HepG2 (cell line): Measurements from ENCODE around the gene MEGF11.

Source experiments
- ARID3A ChIP-seq: IDR thresholded peaks from 2 replicates; pipeline ENCODE4 v1.6.1; 2012; ENCODE audit warnings: low read depth, low read length, improper control_type of control experiment
- ATF6 ChIP-seq: sonication (generic); formaldehyde crosslinking; conservative IDR thresholded peaks from 2 replicates; pipeline ENCODE4 v1.4.0; 2020; ENCODE audit warnings: missing genetic modification reagents
- NFE2L1 ChIP-seq: sonication (generic); formaldehyde crosslinking; IDR thresholded peaks from 2 replicates; pipeline ENCODE4 v1.4.0; 2020; ENCODE audit warnings: missing genetic modification reagents, mild to moderate bottlenecking, borderline replicate concordance
- POLR2A ChIP-seq, 2 experiments: IDR thresholded peaks; 2 replicates each; pipeline ENCODE4 v1.6.1; 2011; ENCODE audit warnings: low read depth in 2 of 2, low read length in 2 of 2, mild to moderate bottlenecking in 1 of 2, moderate library complexity in 1 of 2; ENCODE audit not compliant: insufficient read depth in 1 of 2
- SNRNP70 ChIP-seq: fragments of 200-400 bp; formaldehyde crosslinking; IDR thresholded peaks from 2 replicates; pipeline ENCODE4 v1.6.1; 2017; ENCODE audit warnings: mild to moderate bottlenecking, low read depth, low read length, moderate library complexity
- TARDBP ChIP-seq: sonication (generic); formaldehyde crosslinking; IDR thresholded peaks from 2 replicates; pipeline ENCODE4 v1.8.0; 2022; ENCODE audit warnings: mild to moderate bottlenecking, missing genetic modification reagents
- ZNF570 ChIP-seq: sonication (generic); formaldehyde crosslinking; IDR thresholded peaks from 2 replicates; pipeline ENCODE4 v1.4.0; 2020; ENCODE audit warnings: mild to moderate bottlenecking, missing genetic modification reagents, borderline replicate concordance
- TF ChIP-seq, protein P1 (sequence below): sonication (generic); formaldehyde crosslinking; IDR thresholded peaks from 2 replicates; pipeline ENCODE4 v1.5.0; 2020; ENCODE audit warnings: mild to moderate bottlenecking, missing genetic modification reagents, moderate library complexity
- TF ChIP-seq, protein P2 (sequence below): sonication (generic); formaldehyde crosslinking; IDR thresholded peaks from 2 replicates; pipeline ENCODE4 v1.5.1; 2020; ENCODE audit warnings: mild to moderate bottlenecking, missing genetic modification reagents, moderate library complexity
- TF ChIP-seq, protein P3 (sequence below): IDR thresholded peaks from 2 replicates; pipeline ENCODE4 v1.6.1; 2016; ENCODE audit warnings: missing compliant biosample characterization, missing genetic modification reagents, borderline replicate concordance

- no peak for TF ChIP-seq POLR2A (IDR thresholded peaks at IDR 0.05; ENCODE audit: insufficient read depth in 1 of 2, low read depth in 2 of 2, low read length in 2 of 2)
- TF ChIP-seq NFE2L1 (CRISPR knock-in tag): no peak
- TF ChIP-seq, protein P1, sequence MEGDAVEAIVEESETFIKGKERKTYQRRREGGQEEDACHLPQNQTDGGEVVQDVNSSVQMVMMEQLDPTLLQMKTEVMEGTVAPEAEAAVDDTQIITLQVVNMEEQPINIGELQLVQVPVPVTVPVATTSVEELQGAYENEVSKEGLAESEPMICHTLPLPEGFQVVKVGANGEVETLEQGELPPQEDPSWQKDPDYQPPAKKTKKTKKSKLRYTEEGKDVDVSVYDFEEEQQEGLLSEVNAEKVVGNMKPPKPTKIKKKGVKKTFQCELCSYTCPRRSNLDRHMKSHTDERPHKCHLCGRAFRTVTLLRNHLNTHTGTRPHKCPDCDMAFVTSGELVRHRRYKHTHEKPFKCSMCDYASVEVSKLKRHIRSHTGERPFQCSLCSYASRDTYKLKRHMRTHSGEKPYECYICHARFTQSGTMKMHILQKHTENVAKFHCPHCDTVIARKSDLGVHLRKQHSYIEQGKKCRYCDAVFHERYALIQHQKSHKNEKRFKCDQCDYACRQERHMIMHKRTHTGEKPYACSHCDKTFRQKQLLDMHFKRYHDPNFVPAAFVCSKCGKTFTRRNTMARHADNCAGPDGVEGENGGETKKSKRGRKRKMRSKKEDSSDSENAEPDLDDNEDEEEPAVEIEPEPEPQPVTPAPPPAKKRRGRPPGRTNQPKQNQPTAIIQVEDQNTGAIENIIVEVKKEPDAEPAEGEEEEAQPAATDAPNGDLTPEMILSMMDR (CRISPR knock-in tag): no peak
- no peak for TF ChIP-seq SNRNP70
- TF ChIP-seq, protein P2, sequence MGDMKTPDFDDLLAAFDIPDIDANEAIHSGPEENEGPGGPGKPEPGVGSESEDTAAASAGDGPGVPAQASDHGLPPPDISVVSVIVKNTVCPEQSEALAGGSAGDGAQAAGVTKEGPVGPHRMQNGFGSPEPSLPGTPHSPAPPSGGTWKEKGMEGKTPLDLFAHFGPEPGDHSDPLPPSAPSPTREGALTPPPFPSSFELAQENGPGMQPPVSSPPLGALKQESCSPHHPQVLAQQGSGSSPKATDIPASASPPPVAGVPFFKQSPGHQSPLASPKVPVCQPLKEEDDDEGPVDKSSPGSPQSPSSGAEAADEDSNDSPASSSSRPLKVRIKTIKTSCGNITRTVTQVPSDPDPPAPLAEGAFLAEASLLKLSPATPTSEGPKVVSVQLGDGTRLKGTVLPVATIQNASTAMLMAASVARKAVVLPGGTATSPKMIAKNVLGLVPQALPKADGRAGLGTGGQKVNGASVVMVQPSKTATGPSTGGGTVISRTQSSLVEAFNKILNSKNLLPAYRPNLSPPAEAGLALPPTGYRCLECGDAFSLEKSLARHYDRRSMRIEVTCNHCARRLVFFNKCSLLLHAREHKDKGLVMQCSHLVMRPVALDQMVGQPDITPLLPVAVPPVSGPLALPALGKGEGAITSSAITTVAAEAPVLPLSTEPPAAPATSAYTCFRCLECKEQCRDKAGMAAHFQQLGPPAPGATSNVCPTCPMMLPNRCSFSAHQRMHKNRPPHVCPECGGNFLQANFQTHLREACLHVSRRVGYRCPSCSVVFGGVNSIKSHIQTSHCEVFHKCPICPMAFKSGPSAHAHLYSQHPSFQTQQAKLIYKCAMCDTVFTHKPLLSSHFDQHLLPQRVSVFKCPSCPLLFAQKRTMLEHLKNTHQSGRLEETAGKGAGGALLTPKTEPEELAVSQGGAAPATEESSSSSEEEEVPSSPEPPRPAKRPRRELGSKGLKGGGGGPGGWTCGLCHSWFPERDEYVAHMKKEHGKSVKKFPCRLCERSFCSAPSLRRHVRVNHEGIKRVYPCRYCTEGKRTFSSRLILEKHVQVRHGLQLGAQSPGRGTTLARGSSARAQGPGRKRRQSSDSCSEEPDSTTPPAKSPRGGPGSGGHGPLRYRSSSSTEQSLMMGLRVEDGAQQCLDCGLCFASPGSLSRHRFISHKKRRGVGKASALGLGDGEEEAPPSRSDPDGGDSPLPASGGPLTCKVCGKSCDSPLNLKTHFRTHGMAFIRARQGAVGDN (CRISPR knock-in tag): no peak
- TF ChIP-seq ZNF570 (CRISPR knock-in tag): no peak
- TF ChIP-seq ARID3A: no peak
- no peak for TF ChIP-seq TARDBP (CRISPR knock-in tag)
- TF ChIP-seq ATF6 (CRISPR knock-in tag): no peak
- TF ChIP-seq, protein P3, sequence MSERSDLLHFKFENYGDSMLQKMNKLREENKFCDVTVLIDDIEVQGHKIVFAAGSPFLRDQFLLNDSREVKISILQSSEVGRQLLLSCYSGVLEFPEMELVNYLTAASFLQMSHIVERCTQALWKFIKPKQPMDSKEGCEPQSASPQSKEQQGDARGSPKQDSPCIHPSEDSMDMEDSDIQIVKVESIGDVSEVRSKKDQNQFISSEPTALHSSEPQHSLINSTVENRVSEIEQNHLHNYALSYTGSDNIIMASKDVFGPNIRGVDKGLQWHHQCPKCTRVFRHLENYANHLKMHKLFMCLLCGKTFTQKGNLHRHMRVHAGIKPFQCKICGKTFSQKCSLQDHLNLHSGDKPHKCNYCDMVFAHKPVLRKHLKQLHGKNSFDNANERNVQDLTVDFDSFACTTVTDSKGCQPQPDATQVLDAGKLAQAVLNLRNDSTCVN (CRISPR knock-in tag): no peak
Measured at GRCh38 chr15:65920121-65920520, 333.4 kb downstream of the MEGF11 start.
